Activated CD8-positive, alpha-beta T cell treated with anti-CD3 and anti-CD28 coated beads for 36 hours (primary cell): ENCODE data around the gene CDKN1C. TPM values are rescaled to one million over a fixed set of nuclear protein-coding genes. Genes with fewer than 3 reads are reported as not detected.

Source experiments
- ATAC-seq: fragments of 200-7000 bp; cut with Tn5 transposase; one replicate; pipeline ENCODE4 v1.10.0; 2021; ENCODE audit warnings: mild to moderate bottlenecking, moderate library complexity
- CTCF ChIA-PET: fragments of 350-600 bp; sonication (Branson Sonifier 250); formaldehyde crosslinking; loops from one replicate; lab custom pipeline; 2021; ENCODE audit warnings: antibody characterized with exemption; lab: Charles Lee
- POLR2A ChIA-PET: fragments of 350-600 bp; sonication (Branson Sonifier 250); formaldehyde crosslinking; loops from one replicate; lab custom pipeline; 2021; ENCODE audit warnings: antibody characterized with exemption; lab: Charles Lee
- DNase-seq: peaks from one replicate; pipeline ENCODE4 v3.0.0-alpha.2; 2020
- H3K27ac Mint-ChIP-seq: one replicate; pipeline ENCODE4 v1.8.0; 2021; ENCODE audit warnings: mild to moderate bottlenecking, mixed read lengths
- H3K27me3 Mint-ChIP-seq: one replicate; pipeline ENCODE4 v1.8.0; 2021; ENCODE audit warnings: mixed read lengths
- H3K36me3 Mint-ChIP-seq: one replicate; pipeline ENCODE4 v1.8.0; 2021; ENCODE audit warnings: low read depth, mixed read lengths
- H3K4me1 Mint-ChIP-seq: one replicate; pipeline ENCODE4 v1.8.0; 2021; ENCODE audit warnings: low read depth, mixed read lengths
- H3K4me3 Mint-ChIP-seq: one replicate; pipeline ENCODE4 v1.8.0; 2021; ENCODE audit warnings: mild to moderate bottlenecking, moderate library complexity, mixed read lengths
- H3K9me3 Mint-ChIP-seq: one replicate; pipeline ENCODE4 v1.8.0; 2021; ENCODE audit warnings: mixed read lengths
- intact Hi-C: fragments of 100-400 bp; cut with micrococcal nuclease; formaldehyde crosslinking; loops from one replicate; pipeline ENCODE4 v1.10.0; 2022
- total RNA-seq, 2 experiments: library from RNA; stranded (reverse); gene quantifications; one replicate each; pipeline ENCODE4 v1.2.3, GENCODE V29; 2021
- TF ChIP-seq, protein P1 (sequence below): fragments of 200-600 bp; IDR thresholded peaks from one replicate; pipeline ENCODE4 v1.8.0; 2022; ENCODE audit warnings: antibody characterized with exemption, mild to moderate bottlenecking

Gene CDKN1C
- total RNA-seq, 2 experiments from 2014 or later: 1.6 TPM

GRCh38 chr11:2927121-2927800, 41.7 kb upstream of the CDKN1C start:
- Mint-ChIP-seq H3K36me3 (no peaks in the 10 kb centered on the region), H3K4me3 (peak overlapping the region; percentile 61), H3K4me1 (peaks cover 17% of the 10 kb centered on the region), H3K27ac (no peak overlapping the region), H3K9me3 (peaks cover 2% of the 10 kb centered on the region), H3K27me3 (peaks cover 25% of the 10 kb centered on the region)
- ChIA-PET CTCF (interaction anchor here (1.0 to 1.5 kb wide), 3 partner anchors 31 to 394 kb away, joined by 3 read pairs; no protein-coding TSS in a partner anchor), POLR2A (interaction anchor here (1.1 to 4.5 kb wide), 4 partner anchors 12 to 24 kb away, joined by 3 to 39 read pairs (median 3); no protein-coding TSS in a partner anchor)
- intact Hi-C loops: no loop called here
- TF ChIP-seq, protein P1, sequence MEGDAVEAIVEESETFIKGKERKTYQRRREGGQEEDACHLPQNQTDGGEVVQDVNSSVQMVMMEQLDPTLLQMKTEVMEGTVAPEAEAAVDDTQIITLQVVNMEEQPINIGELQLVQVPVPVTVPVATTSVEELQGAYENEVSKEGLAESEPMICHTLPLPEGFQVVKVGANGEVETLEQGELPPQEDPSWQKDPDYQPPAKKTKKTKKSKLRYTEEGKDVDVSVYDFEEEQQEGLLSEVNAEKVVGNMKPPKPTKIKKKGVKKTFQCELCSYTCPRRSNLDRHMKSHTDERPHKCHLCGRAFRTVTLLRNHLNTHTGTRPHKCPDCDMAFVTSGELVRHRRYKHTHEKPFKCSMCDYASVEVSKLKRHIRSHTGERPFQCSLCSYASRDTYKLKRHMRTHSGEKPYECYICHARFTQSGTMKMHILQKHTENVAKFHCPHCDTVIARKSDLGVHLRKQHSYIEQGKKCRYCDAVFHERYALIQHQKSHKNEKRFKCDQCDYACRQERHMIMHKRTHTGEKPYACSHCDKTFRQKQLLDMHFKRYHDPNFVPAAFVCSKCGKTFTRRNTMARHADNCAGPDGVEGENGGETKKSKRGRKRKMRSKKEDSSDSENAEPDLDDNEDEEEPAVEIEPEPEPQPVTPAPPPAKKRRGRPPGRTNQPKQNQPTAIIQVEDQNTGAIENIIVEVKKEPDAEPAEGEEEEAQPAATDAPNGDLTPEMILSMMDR: no peak
- ATAC-seq: no peak
- no peak for DNase-seq

GRCh38 chr11:2926611-2927051, 41.1 kb upstream of the CDKN1C start:
- CTCF ChIA-PET: interaction anchor here (1.4 to 1.5 kb wide), 2 partner anchors 165 to 394 kb away, joined by 3 read pairs; no protein-coding TSS in a partner anchor
- intact Hi-C loops: no loop called here

GRCh38 chr11:2924821-2925675, 39.5 kb upstream of the CDKN1C start:
- TF ChIP-seq, protein P1: no peak
- ChIA-PET POLR2A (interaction anchor here (0.7 to 1.1 kb wide), 2 partner anchors 36 to 150 kb away, joined by 3 to 4 read pairs; no protein-coding TSS in a partner anchor), CTCF (no interaction called here)
- Mint-ChIP-seq H3K4me1 (peaks cover 11% of the 10 kb centered on the region), H3K27ac (no peak overlapping the region), H3K27me3 (peaks cover 25% of the 10 kb centered on the region), H3K4me3 (no peak overlapping the region), H3K9me3 (peaks cover 2% of the 10 kb centered on the region), H3K36me3 (no peaks in the 10 kb centered on the region)
- no peak for ATAC-seq
- no peak for DNase-seq
- intact Hi-C loops: no loop called here

More at GRCh38 chr11:2926611-2927051, 41.1 kb upstream of the CDKN1C start:
- H3K36me3 Mint-ChIP-seq: no peaks in the 10 kb centered on the region
- peaks cover 2% of the 10 kb centered on the region for H3K9me3 Mint-ChIP-seq
- peaks cover 25% of the 10 kb centered on the region for H3K27me3 Mint-ChIP-seq
- no peak overlapping the region for H3K4me3 Mint-ChIP-seq
- POLR2A ChIA-PET: interaction anchor here (1.1 to 4.5 kb wide), 3 partner anchors 12 to 23 kb away, joined by 3 to 39 read pairs (median 3); no protein-coding TSS in a partner anchor
- ATAC-seq (no peak), DNase-seq (no peak)
- peaks cover 17% of the 10 kb centered on the region for H3K4me1 Mint-ChIP-seq
- TF ChIP-seq, protein P1: no peak
- no peak overlapping the region for H3K27ac Mint-ChIP-seq

GRCh38 chr11:2924381-2924780, 38.8 kb upstream of the CDKN1C start:
- Mint-ChIP-seq H3K4me3 (no peak overlapping the region), H3K27me3 (peaks cover 23% of the 10 kb centered on the region), H3K9me3 (peaks cover 2% of the 10 kb centered on the region), H3K4me1 (peaks cover 9% of the 10 kb centered on the region), H3K36me3 (no peaks in the 10 kb centered on the region), H3K27ac (no peak overlapping the region)
- ChIA-PET CTCF (no interaction called here), POLR2A (no interaction called here)
- DNase-seq (no peak), ATAC-seq (no peak)
- intact Hi-C loops: no loop called here
- TF ChIP-seq, protein P1: no peak
